Stimulated activated CD8-positive, alpha-beta memory T cell treated with anti-CD3 and anti-CD28 coated beads, Interleukin-15, amount 100 ng/mL, for 1 hour (primary cell): Measurements from ENCODE around the gene SELENON.

Source experiments
- DNase-seq: peaks from one replicate; pipeline ENCODE4 v3.0.0-alpha.2; 2020; ENCODE audit warnings: low read depth

SELENON gene

DNA sequence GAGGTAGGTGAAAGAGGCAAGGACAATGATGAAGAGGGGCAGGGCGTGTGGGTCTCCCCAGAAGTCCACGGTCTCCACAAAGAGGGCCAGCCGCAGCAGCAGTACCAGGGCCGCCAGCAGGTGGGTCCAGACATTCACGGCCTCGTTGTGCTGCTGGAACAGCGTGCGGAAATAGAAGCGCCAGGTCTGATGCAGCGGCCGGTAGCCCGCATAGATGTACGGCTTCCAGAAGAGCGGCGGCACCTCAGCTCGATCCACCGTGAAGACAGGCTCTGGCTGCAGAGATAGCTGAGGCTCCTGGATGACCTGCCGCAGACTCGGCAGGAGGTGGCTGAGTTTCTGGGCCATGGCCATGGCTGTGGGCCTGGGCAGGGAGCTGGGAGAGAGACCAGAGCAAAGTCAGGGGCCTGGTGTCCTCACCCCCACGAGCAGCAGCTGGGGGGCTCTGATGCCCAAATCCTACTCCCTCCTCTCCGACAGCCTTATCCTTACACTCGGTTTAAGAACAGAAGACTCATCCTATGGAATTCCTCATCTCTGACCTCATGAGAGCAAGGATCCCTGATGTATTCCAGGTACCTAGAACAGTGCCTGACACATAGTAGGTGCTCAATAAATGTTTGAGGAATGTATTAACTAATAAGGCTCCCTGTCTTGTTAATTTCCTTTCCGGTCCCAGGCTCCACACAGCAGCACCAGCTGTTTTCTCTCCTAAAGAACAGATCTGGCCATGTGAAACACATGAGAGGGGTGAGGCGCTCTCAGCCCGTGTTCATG, 63.7 kb downstream of the SELENON start:
- no peak for DNase-seq

DNA sequence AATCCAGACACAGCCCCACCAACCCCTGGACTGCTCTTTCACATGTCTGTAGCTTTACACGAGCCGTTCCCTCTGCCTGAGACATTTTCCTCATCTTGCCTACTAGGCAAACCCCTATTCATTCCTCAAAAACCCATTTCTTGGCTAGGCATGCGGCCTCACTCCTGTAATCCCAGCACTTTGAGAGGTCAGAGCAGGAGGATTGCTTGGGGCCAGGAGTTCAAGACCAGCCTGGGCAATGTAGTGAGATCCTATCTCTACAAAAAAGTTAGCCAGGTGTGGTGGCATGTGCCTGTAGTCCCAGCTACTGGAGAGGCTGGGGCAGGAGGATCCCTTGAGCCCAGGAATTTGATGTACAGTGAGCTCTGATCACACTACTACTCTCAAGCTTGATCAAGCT, 64.4 kb downstream of the SELENON start:
- DNase-seq = no peak

DNA sequence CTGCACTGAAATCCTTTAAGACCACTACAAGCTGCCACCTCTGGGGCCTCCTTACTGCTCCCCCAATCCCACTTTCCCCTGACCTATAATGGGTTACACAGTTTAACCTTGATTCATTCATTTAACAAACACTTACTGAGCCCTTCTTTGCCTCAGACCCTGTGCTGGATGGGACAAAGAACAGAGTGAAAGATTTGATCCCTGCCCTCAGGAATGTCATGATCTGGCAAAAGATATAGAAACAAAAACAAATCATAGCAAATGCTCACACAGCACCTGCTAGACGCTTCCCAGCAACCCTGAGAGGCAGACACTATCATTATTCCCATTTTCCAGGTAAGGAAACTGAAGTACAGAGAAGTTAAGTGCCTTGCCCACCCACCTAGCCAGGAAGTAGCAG, 66.3 kb downstream of the SELENON start:
- no peak for DNase-seq

DNA sequence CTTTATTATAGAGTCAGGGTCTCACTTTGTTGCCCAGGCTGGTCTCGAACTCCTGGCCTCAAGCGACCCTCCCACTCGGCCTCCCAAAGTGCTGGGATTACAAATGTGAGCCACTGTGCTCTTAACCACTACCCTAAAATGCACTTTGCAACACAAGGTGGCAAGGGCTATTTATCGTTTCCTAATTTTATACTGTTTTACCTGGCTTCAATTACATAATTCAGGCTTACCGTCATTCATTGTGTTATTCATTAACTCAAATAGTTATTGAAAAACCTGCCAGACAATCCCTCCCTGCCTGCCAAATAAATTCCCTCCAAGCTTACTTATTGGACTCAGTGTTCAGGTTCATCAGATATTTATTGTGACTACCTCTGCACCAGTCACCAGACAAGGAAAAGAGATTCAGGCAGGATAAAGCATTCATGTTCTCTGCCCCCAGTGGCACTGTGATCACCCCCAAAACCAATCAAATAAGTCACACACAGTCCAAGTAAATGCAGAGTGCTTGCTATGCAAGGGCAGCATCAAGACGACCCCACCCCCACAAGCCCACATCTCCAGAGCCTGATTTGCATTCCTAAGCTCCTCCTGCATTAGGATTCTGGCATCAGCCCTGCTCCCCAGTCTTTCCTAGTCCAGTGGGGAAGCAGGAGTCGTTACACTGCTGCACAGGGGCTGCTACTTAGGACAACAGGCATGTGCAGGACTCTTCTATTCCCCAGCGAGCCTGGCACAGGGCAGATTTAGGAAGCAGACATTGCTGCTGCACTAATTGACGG, 67.4 kb downstream of the SELENON start:
- DNase-seq = no peak
